ENCODE results near the gene VGF. TPM values are rescaled to one million over a fixed set of nuclear protein-coding genes. Genes with fewer than 3 reads are reported as not detected.

VGF gene
- total RNA-seq, 1 experiment from 2014 or later, result 4.4 TPM

DNA sequence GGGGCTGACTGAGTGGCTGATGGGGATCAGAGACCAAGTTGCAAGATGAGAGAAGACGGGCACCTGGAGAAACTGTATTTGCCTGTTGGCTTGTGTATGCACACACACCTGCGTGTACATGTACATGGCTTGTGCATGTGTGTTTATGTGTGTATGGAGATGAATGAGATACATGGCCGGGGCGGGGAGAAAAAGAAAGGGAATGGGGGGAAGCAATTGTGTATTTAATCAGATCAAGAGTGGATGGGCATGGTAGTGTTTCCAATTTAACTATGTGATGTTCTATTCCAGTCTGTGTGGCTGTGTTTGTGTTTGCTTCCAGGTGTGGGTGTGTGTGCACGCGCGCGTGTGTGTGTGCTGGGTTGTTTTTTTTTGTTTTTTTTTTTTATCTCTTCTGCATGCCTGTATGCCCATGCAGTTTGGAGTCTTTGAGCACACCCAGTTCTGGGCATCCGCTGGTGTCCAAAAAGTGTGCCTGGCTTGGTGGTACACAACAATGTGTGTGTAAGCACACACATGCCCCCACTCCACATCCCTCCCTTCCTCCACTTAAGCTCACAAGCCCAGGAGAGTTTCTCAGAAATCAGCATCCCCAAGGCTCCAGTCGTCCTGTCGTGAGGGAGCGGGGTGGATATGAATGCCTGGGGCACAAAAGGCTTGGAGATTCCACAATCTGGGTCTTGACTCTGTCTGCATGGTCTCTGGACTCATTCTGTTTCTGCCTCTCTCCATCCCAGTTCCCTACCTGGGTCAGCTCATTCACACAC lies 2.5 kb upstream of the VGF start:
- Histone ChIP-seq H3K27me3 (ENCODE audit: control insufficient read depth, insufficient read depth, low read length) (peaks cover 16% of the 10 kb centered on the region), H3K27ac (ENCODE audit: low read length) (no peak overlapping the region), H3K36me3 (ENCODE audit: control insufficient read depth, insufficient read depth, low read length) (no peaks in the 10 kb centered on the region), H3K4me3 (ENCODE audit: low read depth in 2 of 2, low read length in 2 of 2) (no peak overlapping the region), H3K4me1 (ENCODE audit: control insufficient read depth, insufficient read depth, low read length) (peaks cover 43% of the 10 kb centered on the region), H3K9me3 (ENCODE audit: control insufficient read depth, insufficient read depth, low read depth, low read length) (no peaks in the 10 kb centered on the region)
- intact Hi-C loops (cut with micrococcal nuclease; ENCODE audit: unreplicated experiment) (no loop called here), in situ Hi-C loops (cut with HindIII; ENCODE audit: low pct_unique_long_range_greater_than_20kb, low sequenced_read_pairs) (no loop called here)
- ChIA-PET POLR2A (interaction anchor here (0.7 kb wide), 1 partner anchor 8 kb away, joined by 5 read pairs; no protein-coding TSS in a partner anchor), CTCF (no interaction called here)
- no TSS peak for BruUV-seq (replicated peaks)
- DNase-seq (ENCODE audit: low read depth, low spot score), result no peak
- TF ChIP-seq POLR2AphosphoS5 (IDR thresholded peaks at IDR 0.05; ENCODE audit: low read depth, low read length), result no peak
- ATAC-seq, result no peak

DNA sequence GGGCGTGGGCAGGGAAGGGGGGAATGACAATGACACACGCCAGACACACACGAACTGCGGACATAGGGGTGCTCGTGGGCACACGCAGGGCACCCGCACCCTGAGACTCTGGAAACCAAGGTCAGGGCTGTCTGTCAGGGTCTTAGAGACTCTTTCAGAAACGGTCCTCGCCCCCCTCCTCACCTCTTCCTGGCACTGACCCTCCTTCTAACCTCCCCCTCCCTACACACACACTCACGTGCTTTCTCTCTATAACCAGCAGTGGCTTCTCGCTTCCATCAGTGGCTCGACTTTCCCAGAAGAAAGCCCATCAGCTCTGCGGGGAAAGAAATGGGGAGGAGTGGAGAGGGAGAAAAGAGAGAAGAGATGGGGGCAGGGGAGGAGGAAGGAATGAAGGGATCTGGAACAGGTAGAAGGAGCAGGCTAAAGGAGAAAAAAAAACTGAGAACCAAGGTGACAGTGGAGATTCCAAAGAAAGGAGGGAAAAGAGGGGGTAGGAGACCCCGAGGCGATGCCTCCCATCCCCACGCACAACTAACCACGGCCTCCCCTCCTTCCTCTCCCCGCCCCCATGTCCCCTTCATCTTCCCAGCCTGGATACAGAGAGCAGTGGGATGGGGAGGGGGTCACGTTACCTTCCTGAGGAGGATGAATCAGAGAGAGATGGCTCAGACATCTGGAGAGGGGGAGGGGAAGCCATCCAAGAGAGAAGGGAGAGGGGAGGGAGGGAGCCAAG lies 1.7 kb upstream of the VGF start:
- peaks cover 46% of the 10 kb centered on the region for H3K4me1 ChIP-seq (ENCODE audit: control insufficient read depth, insufficient read depth, low read length)
- intact Hi-C loops (cut with micrococcal nuclease; ENCODE audit: unreplicated experiment) (no loop called here), in situ Hi-C loops (cut with HindIII; ENCODE audit: low pct_unique_long_range_greater_than_20kb, low sequenced_read_pairs) (no loop called here)
- H3K4me3 ChIP-seq (ENCODE audit: low read depth in 2 of 2, low read length in 2 of 2), result peak overlapping the region in 1 of 2 experiments; percentile 33; a peak in 2 of 4 replicates
- DNase-seq (ENCODE audit: low read depth, low spot score) (no peak), ATAC-seq (no peak)
- H3K36me3 ChIP-seq (ENCODE audit: control insufficient read depth, insufficient read depth, low read length), result no peaks in the 10 kb centered on the region
- CTCF ChIA-PET, result no interaction called here
- TF ChIP-seq, protein P1, sequence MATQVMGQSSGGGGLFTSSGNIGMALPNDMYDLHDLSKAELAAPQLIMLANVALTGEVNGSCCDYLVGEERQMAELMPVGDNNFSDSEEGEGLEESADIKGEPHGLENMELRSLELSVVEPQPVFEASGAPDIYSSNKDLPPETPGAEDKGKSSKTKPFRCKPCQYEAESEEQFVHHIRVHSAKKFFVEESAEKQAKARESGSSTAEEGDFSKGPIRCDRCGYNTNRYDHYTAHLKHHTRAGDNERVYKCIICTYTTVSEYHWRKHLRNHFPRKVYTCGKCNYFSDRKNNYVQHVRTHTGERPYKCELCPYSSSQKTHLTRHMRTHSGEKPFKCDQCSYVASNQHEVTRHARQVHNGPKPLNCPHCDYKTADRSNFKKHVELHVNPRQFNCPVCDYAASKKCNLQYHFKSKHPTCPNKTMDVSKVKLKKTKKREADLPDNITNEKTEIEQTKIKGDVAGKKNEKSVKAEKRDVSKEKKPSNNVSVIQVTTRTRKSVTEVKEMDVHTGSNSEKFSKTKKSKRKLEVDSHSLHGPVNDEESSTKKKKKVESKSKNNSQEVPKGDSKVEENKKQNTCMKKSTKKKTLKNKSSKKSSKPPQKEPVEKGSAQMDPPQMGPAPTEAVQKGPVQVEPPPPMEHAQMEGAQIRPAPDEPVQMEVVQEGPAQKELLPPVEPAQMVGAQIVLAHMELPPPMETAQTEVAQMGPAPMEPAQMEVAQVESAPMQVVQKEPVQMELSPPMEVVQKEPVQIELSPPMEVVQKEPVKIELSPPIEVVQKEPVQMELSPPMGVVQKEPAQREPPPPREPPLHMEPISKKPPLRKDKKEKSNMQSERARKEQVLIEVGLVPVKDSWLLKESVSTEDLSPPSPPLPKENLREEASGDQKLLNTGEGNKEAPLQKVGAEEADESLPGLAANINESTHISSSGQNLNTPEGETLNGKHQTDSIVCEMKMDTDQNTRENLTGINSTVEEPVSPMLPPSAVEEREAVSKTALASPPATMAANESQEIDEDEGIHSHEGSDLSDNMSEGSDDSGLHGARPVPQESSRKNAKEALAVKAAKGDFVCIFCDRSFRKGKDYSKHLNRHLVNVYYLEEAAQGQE (IDR thresholded peaks at IDR 0.05; ENCODE audit: insufficient read depth in 1 of 2, low read depth in 2 of 2, low read length in 1 of 2), result 0 out of 4 replicates have a peak, but pooled peaks of 1 of the 2 experiments have one; percentile 12
- TF ChIP-seq, protein P2, sequence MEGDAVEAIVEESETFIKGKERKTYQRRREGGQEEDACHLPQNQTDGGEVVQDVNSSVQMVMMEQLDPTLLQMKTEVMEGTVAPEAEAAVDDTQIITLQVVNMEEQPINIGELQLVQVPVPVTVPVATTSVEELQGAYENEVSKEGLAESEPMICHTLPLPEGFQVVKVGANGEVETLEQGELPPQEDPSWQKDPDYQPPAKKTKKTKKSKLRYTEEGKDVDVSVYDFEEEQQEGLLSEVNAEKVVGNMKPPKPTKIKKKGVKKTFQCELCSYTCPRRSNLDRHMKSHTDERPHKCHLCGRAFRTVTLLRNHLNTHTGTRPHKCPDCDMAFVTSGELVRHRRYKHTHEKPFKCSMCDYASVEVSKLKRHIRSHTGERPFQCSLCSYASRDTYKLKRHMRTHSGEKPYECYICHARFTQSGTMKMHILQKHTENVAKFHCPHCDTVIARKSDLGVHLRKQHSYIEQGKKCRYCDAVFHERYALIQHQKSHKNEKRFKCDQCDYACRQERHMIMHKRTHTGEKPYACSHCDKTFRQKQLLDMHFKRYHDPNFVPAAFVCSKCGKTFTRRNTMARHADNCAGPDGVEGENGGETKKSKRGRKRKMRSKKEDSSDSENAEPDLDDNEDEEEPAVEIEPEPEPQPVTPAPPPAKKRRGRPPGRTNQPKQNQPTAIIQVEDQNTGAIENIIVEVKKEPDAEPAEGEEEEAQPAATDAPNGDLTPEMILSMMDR (IDR thresholded peaks at IDR 0.05), result no peak
- no peak overlapping the region for H3K27ac ChIP-seq (ENCODE audit: low read length)
- H3K9me3 ChIP-seq (ENCODE audit: control insufficient read depth, insufficient read depth, low read depth, low read length), result no peaks in the 10 kb centered on the region
- POLR2A ChIA-PET, result no interaction called here
- H3K27me3 ChIP-seq (ENCODE audit: control insufficient read depth, insufficient read depth, low read length), result peaks cover 16% of the 10 kb centered on the region
- no TSS peak for BruUV-seq (replicated peaks)

DNA sequence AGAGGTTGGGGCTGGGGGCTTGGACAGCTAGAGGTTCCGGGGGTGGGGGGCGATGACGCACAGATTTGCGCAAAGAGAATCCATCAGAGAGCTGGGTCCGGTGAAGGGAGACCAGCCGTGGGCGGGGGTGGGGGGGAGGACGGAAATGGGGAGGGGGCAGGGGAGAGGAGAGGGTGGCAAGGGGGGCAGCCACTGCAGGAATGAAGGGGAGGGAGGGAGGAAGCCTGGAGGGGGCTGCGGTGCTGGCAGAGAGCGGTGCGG lies 1.2 kb upstream of the VGF start:
- no peak for ATAC-seq
- Histone ChIP-seq H3K27ac (ENCODE audit: low read length) (no peak overlapping the region), H3K27me3 (ENCODE audit: control insufficient read depth, insufficient read depth, low read length) (peaks cover 12% of the 10 kb centered on the region), H3K4me1 (ENCODE audit: control insufficient read depth, insufficient read depth, low read length) (peaks cover 45% of the 10 kb centered on the region), H3K9me3 (ENCODE audit: control insufficient read depth, insufficient read depth, low read depth, low read length) (no peaks in the 10 kb centered on the region), H3K4me3 (ENCODE audit: low read depth in 2 of 2, low read length in 2 of 2) (no peak overlapping the region; a peak in 2 of 4 replicates), H3K36me3 (ENCODE audit: control insufficient read depth, insufficient read depth, low read length) (no peaks in the 10 kb centered on the region)
- intact Hi-C loops (cut with micrococcal nuclease; ENCODE audit: unreplicated experiment) (no loop called here), in situ Hi-C loops (cut with HindIII; ENCODE audit: low pct_unique_long_range_greater_than_20kb, low sequenced_read_pairs) (no loop called here)
- BruUV-seq (replicated peaks), result no TSS peak
- ChIA-PET POLR2A (no interaction called here), CTCF (no interaction called here)
- no peak for DNase-seq (ENCODE audit: low read depth, low spot score)
- TF ChIP-seq, protein P2 (IDR thresholded peaks at IDR 0.05), result no peak
- TF ChIP-seq TCF7L2 (IDR thresholded peaks at IDR 0.05; ENCODE audit: low read depth, low read length) (no peak), SIN3A (IDR thresholded peaks at IDR 0.05; ENCODE audit: borderline replicate concordance, insufficient read depth, low read depth, low read length) (no peak), POLR2AphosphoS5 (IDR thresholded peaks at IDR 0.05; ENCODE audit: low read depth, low read length) (no peak)
- TF ChIP-seq, protein P1 (IDR thresholded peaks at IDR 0.05; ENCODE audit: insufficient read depth in 1 of 2, low read depth in 2 of 2, low read length in 1 of 2), result no peak

Measured in Panc1 (cell line).